Stimulated activated effector memory CD8-positive, alpha-beta T cell treated with anti-CD3 and anti-CD28 coated beads, Interleukin-12 subunit alpha, Interleukin-12 subunit beta, amount 100 ng/mL, for 72 hours (primary cell): ENCODE data around the gene PPOX.

ENCODE experiments used
- ATAC-seq: fragments of 150-1000 bp; cut with Tn5 transposase; 2 replicates; pipeline ENCODE4 v1.10.0; 2021
- DNase-seq, 2 donors: peaks; one replicate each; pipeline ENCODE4 v3.0.0; 2021 to 2022; ENCODE audit warnings: low spot score in 2 of 2
- H3K27ac Mint-ChIP-seq: one replicate; pipeline ENCODE4 v1.8.0; 2022; ENCODE audit warnings: mild to moderate bottlenecking, mixed read lengths
- H3K36me3 Mint-ChIP-seq: one replicate; pipeline ENCODE4 v1.8.0; 2022; ENCODE audit warnings: mild to moderate bottlenecking, mixed read lengths
- H3K4me1 Mint-ChIP-seq: one replicate; pipeline ENCODE4 v1.8.0; 2022; ENCODE audit warnings: mixed read lengths
- H3K4me3 Mint-ChIP-seq: one replicate; pipeline ENCODE4 v1.8.0; 2022; ENCODE audit warnings: mild to moderate bottlenecking, mixed read lengths
- H3K9me3 Mint-ChIP-seq: one replicate; pipeline ENCODE4 v1.8.0; 2022; ENCODE audit warnings: mixed read lengths

PPOX gene

GRCh38 chr1:161163793-161164192 lies 2.4 kb upstream of the PPOX start:
- H3K9me3 Mint-ChIP-seq = no peaks in the 10 kb centered on the region
- peaks cover 72% of the 10 kb centered on the region for H3K36me3 Mint-ChIP-seq
- no peak for DNase-seq
- H3K4me1 Mint-ChIP-seq = peaks cover 77% of the 10 kb centered on the region
- H3K4me3 Mint-ChIP-seq = no peak overlapping the region
- H3K27ac Mint-ChIP-seq = peak overlapping the region; percentile 97
- ATAC-seq = no peak

GRCh38 chr1:161164901-161165610 lies 1.2 kb upstream of the PPOX start:
- H3K4me1 Mint-ChIP-seq = peaks cover 71% of the 10 kb centered on the region
- peaks cover 68% of the 10 kb centered on the region for H3K36me3 Mint-ChIP-seq
- no peak for ATAC-seq
- peak overlapping the region; percentile 97 for H3K27ac Mint-ChIP-seq
- H3K4me3 Mint-ChIP-seq = peak overlapping the region; percentile 95
- no peak for DNase-seq
- no peaks in the 10 kb centered on the region for H3K9me3 Mint-ChIP-seq

- no peak for ATAC-seq
- peak overlapping the region; percentile 95 for H3K4me3 Mint-ChIP-seq
- no peaks in the 10 kb centered on the region for H3K9me3 Mint-ChIP-seq
- no peak for DNase-seq
- H3K27ac Mint-ChIP-seq = peak overlapping the region; percentile 97
- H3K4me1 Mint-ChIP-seq = peaks cover 65% of the 10 kb centered on the region
- peaks cover 86% of the 10 kb centered on the region for H3K36me3 Mint-ChIP-seq
Observed at GRCh38 chr1:161166669-161167548, 683 bp downstream of the PPOX start.

GRCh38 chr1:161168906-161169305 lies 2.7 kb downstream of the PPOX start:
- Mint-ChIP-seq H3K4me1 (peaks cover 65% of the 10 kb centered on the region), H3K36me3 (peaks cover 89% of the 10 kb centered on the region), H3K4me3 (no peak overlapping the region), H3K9me3 (no peaks in the 10 kb centered on the region), H3K27ac (peak overlapping the region; percentile 97)
- DNase-seq = no peak
- ATAC-seq = no peak

GRCh38 chr1:161171191-161171590 lies 5.0 kb downstream of the PPOX start:
- DNase-seq (no peak), ATAC-seq (no peak)
- Mint-ChIP-seq H3K4me3 (no peak overlapping the region), H3K9me3 (no peaks in the 10 kb centered on the region), H3K4me1 (peaks cover 75% of the 10 kb centered on the region), H3K36me3 (peaks cover 87% of the 10 kb centered on the region), H3K27ac (peak overlapping the region; percentile 99)

- no peak for DNase-seq
- H3K27ac Mint-ChIP-seq = peak overlapping the region; percentile 99
- no peak overlapping the region for H3K4me3 Mint-ChIP-seq
- H3K36me3 Mint-ChIP-seq = peaks cover 88% of the 10 kb centered on the region
- H3K4me1 Mint-ChIP-seq = peaks cover 80% of the 10 kb centered on the region
- H3K9me3 Mint-ChIP-seq = no peaks in the 10 kb centered on the region
- ATAC-seq = no peak
Observed at GRCh38 chr1:161171696-161172095, 5.5 kb downstream of the PPOX start.

- peak overlapping the region; percentile 99 for H3K27ac Mint-ChIP-seq
- no peak overlapping the region for H3K4me3 Mint-ChIP-seq
- peaks cover 78% of the 10 kb centered on the region for H3K4me1 Mint-ChIP-seq
- DNase-seq = no peak
- ATAC-seq = no peak
- H3K9me3 Mint-ChIP-seq = no peaks in the 10 kb centered on the region
- H3K36me3 Mint-ChIP-seq = peaks cover 89% of the 10 kb centered on the region
Observed at GRCh38 chr1:161172349-161172748, 6.1 kb downstream of the PPOX start.

- peak overlapping the region; percentile 99 for H3K27ac Mint-ChIP-seq
- H3K4me1 Mint-ChIP-seq = peaks cover 80% of the 10 kb centered on the region
- no peak for ATAC-seq
- no peak for DNase-seq
- no peaks in the 10 kb centered on the region for H3K9me3 Mint-ChIP-seq
- peaks cover 88% of the 10 kb centered on the region for H3K36me3 Mint-ChIP-seq
- no peak overlapping the region for H3K4me3 Mint-ChIP-seq
Observed at GRCh38 chr1:161172776-161173376, 6.7 kb downstream of the PPOX start.

- H3K4me3 Mint-ChIP-seq = no peak overlapping the region
- H3K4me1 Mint-ChIP-seq = peaks cover 79% of the 10 kb centered on the region
- DNase-seq (no peak), ATAC-seq (no peak)
- peak overlapping the region; percentile 99 for H3K27ac Mint-ChIP-seq
- H3K36me3 Mint-ChIP-seq = peaks cover 80% of the 10 kb centered on the region
- no peaks in the 10 kb centered on the region for H3K9me3 Mint-ChIP-seq
Observed at GRCh38 chr1:161173711-161174110, 7.5 kb downstream of the PPOX start.

- H3K4me1 Mint-ChIP-seq = peaks cover 76% of the 10 kb centered on the region
- H3K36me3 Mint-ChIP-seq = peaks cover 73% of the 10 kb centered on the region
- H3K4me3 Mint-ChIP-seq = peak overlapping the region; percentile 99
- no peaks in the 10 kb centered on the region for H3K9me3 Mint-ChIP-seq
- DNase-seq = no peak
- peak overlapping the region; percentile 99 for H3K27ac Mint-ChIP-seq
- ATAC-seq = no peak
Observed at GRCh38 chr1:161174911-161175310, 8.7 kb downstream of the PPOX start.

- Mint-ChIP-seq H3K4me3 (peak overlapping the region; percentile 99), H3K27ac (peak overlapping the region; percentile 99), H3K9me3 (no peaks in the 10 kb centered on the region), H3K4me1 (peaks cover 84% of the 10 kb centered on the region), H3K36me3 (peaks cover 64% of the 10 kb centered on the region)
- DNase-seq (no peak), ATAC-seq (no peak)
Observed at GRCh38 chr1:161175771-161176453, 9.7 kb downstream of the PPOX start.

- Mint-ChIP-seq H3K9me3 (no peaks in the 10 kb centered on the region), H3K27ac (peak overlapping the region; percentile 99), H3K4me3 (peak overlapping the region; percentile 99), H3K36me3 (peaks cover 57% of the 10 kb centered on the region), H3K4me1 (peaks cover 82% of the 10 kb centered on the region)
- ATAC-seq (peak; percentile 9), DNase-seq (no peak)
Observed at GRCh38 chr1:161176468-161177111, 10.4 kb downstream of the PPOX start.

- Mint-ChIP-seq H3K9me3 (no peaks in the 10 kb centered on the region), H3K4me1 (peaks cover 82% of the 10 kb centered on the region)
Observed at GRCh38 chr1:161177112-161177935, 11.1 kb downstream of the PPOX start, which contains the start of gene B4GALT3. TSS of gene B4GALT3 (minus strand) at chr1:161177507. CDS start at chr1:161176060, 1,447 bp downstream.

GRCh38 chr1:161177936-161178244 lies 11.7 kb downstream of the PPOX start:
- peaks cover 44% of the 10 kb centered on the region for H3K36me3 Mint-ChIP-seq
- DNase-seq = no peak
- H3K4me3 Mint-ChIP-seq = peak overlapping the region; percentile 99
- peaks cover 82% of the 10 kb centered on the region for H3K4me1 Mint-ChIP-seq
- no peak for ATAC-seq
- H3K9me3 Mint-ChIP-seq = no peaks in the 10 kb centered on the region
- H3K27ac Mint-ChIP-seq = peak overlapping the region; percentile 99

More at GRCh38 chr1:161177112-161177935, 11.1 kb downstream of the PPOX start, which contains the start of gene B4GALT3:
- ATAC-seq (peak; percentile 88), DNase-seq (peak; percentile 99)
- H3K36me3 Mint-ChIP-seq = peaks cover 50% of the 10 kb centered on the region
- peak within 1 kb of the TSS; percentile 99 for H3K4me3 Mint-ChIP-seq
- H3K27ac Mint-ChIP-seq = peak within 1 kb of the TSS; percentile 99
